Measurements from ENCODE around the gene HTRA3. TPM values are rescaled to one million over a fixed set of nuclear protein-coding genes. Genes with fewer than 3 reads are reported as not detected.

HTRA3 gene
- total and polyA plus RNA-seq, 2 of the 8 experiments (the other 6 are each of a cell fraction or from before 2014, with no cell fraction given) = 3.2 to 5.8 TPM

- TF ChIP-seq SP4 (IDR thresholded peaks at IDR 0.05; ENCODE audit: low read length) (no peak), ATF2 (IDR thresholded peaks at IDR 0.05; ENCODE audit: low read length) (no peak), TAF1 (IDR thresholded peaks at IDR 0.05; ENCODE audit: low read depth, low read length) (no peak), SIX5 (IDR thresholded peaks at IDR 0.05; ENCODE audit: low read depth, low read length) (no peak), KDM4A (IDR thresholded peaks at IDR 0.05; ENCODE audit: low read depth, low read length, severe bottlenecking) (no peak), CTBP2 (IDR thresholded peaks at IDR 0.05; ENCODE audit: borderline replicate concordance, insufficient read depth, insufficient read length, low read length) (no peak), EGR1 (IDR thresholded peaks at IDR 0.05; ENCODE audit: borderline replicate concordance, low read depth, low read length) (no peak)
Measured at GRCh38 chr4:8350841-8351461, 81.4 kb downstream of the HTRA3 start (continued).

Data from H1 (cell line).